ENCODE results near the gene TASP1. TPM values are rescaled to one million over a fixed set of nuclear protein-coding genes. Genes with fewer than 3 reads are reported as not detected.
"Not testable (repeated sequence)": the region's sequence is repeated elsewhere in the genome, so short reads cannot be mapped to it uniquely, and the experiment has no call there.

Gene TASP1
- total and polyA plus RNA-seq, 3 experiments from 2014 or later: 11.8 to 14.4 (median 13.5) TPM

- H3K27ac Mint-ChIP-seq: no peak overlapping the region
- Histone ChIP-seq H3K36me3 (ENCODE audit: insufficient read depth, low read length) (no peaks in the 10 kb centered on the region), H3K27me3 (ENCODE audit: insufficient read depth, low read length, poor library complexity, severe bottlenecking) (no peaks in the 10 kb centered on the region), H3K4me3 (ENCODE audit: low read length) (no peak overlapping the region), H3K9me3 (ENCODE audit: low read length) (no peaks in the 10 kb centered on the region), H3K4me1 (ENCODE audit: insufficient read depth, low read length) (no peaks in the 10 kb centered on the region), H3K27ac (ENCODE audit: low read depth, low read length) (no peak overlapping the region)
- H3K36me3 Mint-ChIP-seq: peaks cover 21 to 52% (median 26%) of the 10 kb centered on the region in 3 donors
- ChIA-PET POLR2A (no interaction called here), CTCF (no interaction called here)
- no peaks in the 10 kb centered on the region for H3K27me3 Mint-ChIP-seq
- H3K9me3 Mint-ChIP-seq: peaks cover 0 to 8% (median 0%) of the 10 kb centered on the region in 5 donors
- no peak for DNase-seq
- H3K4me1 Mint-ChIP-seq: no peaks in the 10 kb centered on the region
- H3K4me3 Mint-ChIP-seq: no peak overlapping the region
Measured at GRCh38 chr20:13396826-13397225, 241.9 kb downstream of the TASP1 start.

- ChIA-PET CTCF (no interaction called here), POLR2A (no interaction called here)
Measured at GRCh38 chr20:13396022-13396421, 242.7 kb downstream of the TASP1 start.

GRCh38 chr20:13395232-13395631 is 243.5 kb downstream of the TASP1 start:
- Mint-ChIP-seq H3K27me3 (no peaks in the 10 kb centered on the region), H3K27ac (no peak overlapping the region), H3K4me1 (no peaks in the 10 kb centered on the region), H3K9me3 (peaks cover 0 to 11% (median 7%) of the 10 kb centered on the region in 5 donors), H3K4me3 (no peak overlapping the region), H3K36me3 (peaks cover 31 to 57% (median 39%) of the 10 kb centered on the region in 3 donors)
- Histone ChIP-seq H3K4me3 (ENCODE audit: low read length) (no peak overlapping the region), H3K9me3 (ENCODE audit: low read length) (no peaks in the 10 kb centered on the region), H3K4me1 (ENCODE audit: insufficient read depth, low read length) (no peaks in the 10 kb centered on the region), H3K27ac (ENCODE audit: low read depth, low read length) (no peak overlapping the region), H3K27me3 (ENCODE audit: insufficient read depth, low read length, poor library complexity, severe bottlenecking) (no peaks in the 10 kb centered on the region), H3K36me3 (ENCODE audit: insufficient read depth, low read length) (no peaks in the 10 kb centered on the region)
- CTCF ChIA-PET: no interaction called here
- POLR2A ChIA-PET: no interaction called here
- DNase-seq: no peak

More at GRCh38 chr20:13396022-13396421, 242.7 kb downstream of the TASP1 start:
- no peak overlapping the region for H3K27ac ChIP-seq (ENCODE audit: low read depth, low read length)
- peaks cover 26 to 53% (median 31%) of the 10 kb centered on the region in 3 donors for H3K36me3 Mint-ChIP-seq
- no peaks in the 10 kb centered on the region for H3K9me3 ChIP-seq (ENCODE audit: low read length)
- H3K27me3 ChIP-seq (ENCODE audit: insufficient read depth, low read length, poor library complexity, severe bottlenecking): no peaks in the 10 kb centered on the region
- H3K36me3 ChIP-seq (ENCODE audit: insufficient read depth, low read length): no peaks in the 10 kb centered on the region
- H3K9me3 Mint-ChIP-seq: peaks cover 0 to 8% (median under 1%) of the 10 kb centered on the region in 5 donors
- no peaks in the 10 kb centered on the region for H3K4me1 ChIP-seq (ENCODE audit: insufficient read depth, low read length)
- H3K4me3 Mint-ChIP-seq: no peak overlapping the region
- no peak overlapping the region for H3K27ac Mint-ChIP-seq
- H3K27me3 Mint-ChIP-seq: no peaks in the 10 kb centered on the region
- DNase-seq: no peak
- no peaks in the 10 kb centered on the region for H3K4me1 Mint-ChIP-seq
- no peak overlapping the region for H3K4me3 ChIP-seq (ENCODE audit: low read length)

GRCh38 chr20:13392391-13392790 is 246.3 kb downstream of the TASP1 start:
- H3K27ac ChIP-seq (ENCODE audit: low read depth, low read length): no peak overlapping the region
- H3K4me3 Mint-ChIP-seq: no peak overlapping the region
- no peaks in the 10 kb centered on the region for H3K36me3 ChIP-seq (ENCODE audit: insufficient read depth, low read length)
- peaks cover 40 to 64% (median 60%) of the 10 kb centered on the region in 3 donors for H3K36me3 Mint-ChIP-seq
- no peak for DNase-seq
- H3K27me3 ChIP-seq (ENCODE audit: insufficient read depth, low read length, poor library complexity, severe bottlenecking): no peaks in the 10 kb centered on the region
- POLR2A ChIA-PET: no interaction called here
- H3K9me3 ChIP-seq (ENCODE audit: low read length): no peaks in the 10 kb centered on the region
- no peaks in the 10 kb centered on the region for H3K4me1 ChIP-seq (ENCODE audit: insufficient read depth, low read length)
- H3K4me1 Mint-ChIP-seq: no peaks in the 10 kb centered on the region
- H3K9me3 Mint-ChIP-seq: peaks cover 11 to 24% (median 19%) of the 10 kb centered on the region in 5 donors
- CTCF ChIA-PET: no interaction called here
- no peaks in the 10 kb centered on the region for H3K27me3 Mint-ChIP-seq
- no peak overlapping the region for H3K27ac Mint-ChIP-seq
- no peak overlapping the region for H3K4me3 ChIP-seq (ENCODE audit: low read length)

GRCh38 chr20:13389115-13389514 is 249.6 kb downstream of the TASP1 start:
- Mint-ChIP-seq H3K9me3 (peaks cover 18 to 40% (median 33%) of the 10 kb centered on the region in 5 donors), H3K4me1 (no peaks in the 10 kb centered on the region), H3K27ac (no peak overlapping the region), H3K36me3 (peaks cover 49 to 84% (median 76%) of the 10 kb centered on the region in 3 donors), H3K27me3 (no peaks in the 10 kb centered on the region), H3K4me3 (no peak overlapping the region)
- ChIA-PET CTCF (no interaction called here), POLR2A (no interaction called here)
- H3K4me3 ChIP-seq (ENCODE audit: low read length): no peak overlapping the region
- no peaks in the 10 kb centered on the region for H3K27me3 ChIP-seq (ENCODE audit: insufficient read depth, low read length, poor library complexity, severe bottlenecking)
- no peak overlapping the region for H3K27ac ChIP-seq (ENCODE audit: low read depth, low read length)
- no peaks in the 10 kb centered on the region for H3K36me3 ChIP-seq (ENCODE audit: insufficient read depth, low read length)
- H3K9me3 ChIP-seq (ENCODE audit: low read length): no peaks in the 10 kb centered on the region
- DNase-seq: no peak
- no peaks in the 10 kb centered on the region for H3K4me1 ChIP-seq (ENCODE audit: insufficient read depth, low read length)

- DNase-seq: no peak
- POLR2A ChIA-PET: no interaction called here
- no peaks in the 10 kb centered on the region for H3K27me3 ChIP-seq (ENCODE audit: insufficient read depth, low read length, poor library complexity, severe bottlenecking)
- no peak overlapping the region for H3K4me3 ChIP-seq (ENCODE audit: low read length)
- Mint-ChIP-seq H3K27me3 (no peaks in the 10 kb centered on the region), H3K36me3 (peaks cover 32 to 68% (median 54%) of the 10 kb centered on the region in 3 donors), H3K27ac (no peak overlapping the region), H3K4me1 (no peaks in the 10 kb centered on the region), H3K9me3 (peaks cover 31 to 70% (median 56%) of the 10 kb centered on the region in 5 donors), H3K4me3 (no peak overlapping the region)
- H3K4me1 ChIP-seq (ENCODE audit: insufficient read depth, low read length): no peaks in the 10 kb centered on the region
- no peak overlapping the region for H3K27ac ChIP-seq (ENCODE audit: low read depth, low read length)
- CTCF ChIA-PET: no interaction called here
- H3K36me3 ChIP-seq (ENCODE audit: insufficient read depth, low read length): no peaks in the 10 kb centered on the region
- no peaks in the 10 kb centered on the region for H3K9me3 ChIP-seq (ENCODE audit: low read length)
Measured at GRCh38 chr20:13384132-13384531, 254.6 kb downstream of the TASP1 start.

GRCh38 chr20:13382786-13383185 is 255.9 kb downstream of the TASP1 start:
- H3K27ac ChIP-seq (ENCODE audit: low read depth, low read length): no peak overlapping the region
- no peak overlapping the region for H3K4me3 ChIP-seq (ENCODE audit: low read length)
- Mint-ChIP-seq H3K4me3 (no peak overlapping the region), H3K36me3 (peaks cover 27 to 60% (median 40%) of the 10 kb centered on the region in 3 donors), H3K4me1 (no peaks in the 10 kb centered on the region), H3K27ac (no peak overlapping the region), H3K27me3 (no peaks in the 10 kb centered on the region), H3K9me3 (peaks cover 39 to 75% (median 62%) of the 10 kb centered on the region in 5 donors)
- H3K36me3 ChIP-seq (ENCODE audit: insufficient read depth, low read length): no peaks in the 10 kb centered on the region
- CTCF ChIA-PET: no interaction called here
- no peaks in the 10 kb centered on the region for H3K27me3 ChIP-seq (ENCODE audit: insufficient read depth, low read length, poor library complexity, severe bottlenecking)
- no peaks in the 10 kb centered on the region for H3K9me3 ChIP-seq (ENCODE audit: low read length)
- no peaks in the 10 kb centered on the region for H3K4me1 ChIP-seq (ENCODE audit: insufficient read depth, low read length)
- DNase-seq: no peak
- POLR2A ChIA-PET: no interaction called here

- H3K4me1 ChIP-seq (ENCODE audit: insufficient read depth, low read length); H3K27ac ChIP-seq (ENCODE audit: low read depth, low read length); H3K27me3 Mint-ChIP-seq; H3K4me3 Mint-ChIP-seq; H3K4me1 Mint-ChIP-seq; H3K27ac Mint-ChIP-seq; POLR2A ChIA-PET; H3K4me3 ChIP-seq (ENCODE audit: low read length); H3K9me3 ChIP-seq (ENCODE audit: low read length); DNase-seq; H3K27me3 ChIP-seq (ENCODE audit: insufficient read depth, low read length, poor library complexity, severe bottlenecking); H3K36me3 ChIP-seq (ENCODE audit: insufficient read depth, low read length); CTCF ChIA-PET: not testable (repeated sequence)
- H3K36me3 Mint-ChIP-seq: peaks cover 21 to 41% (median 23%) of the 10 kb centered on the region in 3 donors
- H3K9me3 Mint-ChIP-seq: peaks cover 41 to 87% (median 76%) of the 10 kb centered on the region in 5 donors
Measured at GRCh38 chr20:13380497-13381229, 258.1 kb downstream of the TASP1 start.

Measured in CD8-positive, alpha-beta memory T cell (primary cell).